Right ventricle myocardium inferior (tissue), 1 donor: Measurements from ENCODE around the gene PITX2. TPM values are rescaled to one million over a fixed set of nuclear protein-coding genes. Genes with fewer than 3 reads are reported as not detected.

ENCODE experiments used
- ATAC-seq: fragments of 200-7000 bp; cut with Tn5 transposase; one replicate; pipeline ENCODE4 v1.9.1; 2020; ENCODE audit warnings: mild to moderate bottlenecking, moderate library complexity
- DNase-seq: peaks from one replicate; pipeline ENCODE4 v3.0.0; 2021; ENCODE audit errors: missing footprints
- intact Hi-C: fragments of 100-400 bp; cut with DNase I; formaldehyde crosslinking; loops from one replicate; pipeline ENCODE4 v1.11.0; 2022
- total RNA-seq: library from RNA; stranded (reverse); fragmentation: NEBNext Ultra II Directional; extraction: Animal tissue kit (Norgen Biotek cat#: 25700); gene quantifications from one replicate; pipeline ENCODE4 v1.2.1, GENCODE V29; 2021
- donor health status: DM: no; HTN: yes; CAD: no; lungs with severe emphysema.

Gene PITX2
- total RNA-seq, 1 donor from 2014 or later: not detected

- no peak for ATAC-seq
- intact Hi-C loops: no loop called here
- no peak for DNase-seq
These were observed 5.2 kb upstream of the PITX2 start for GRCh38 chr4:110627977-110628662.

- intact Hi-C loops: no loop called here
- DNase-seq (no peak), ATAC-seq (no peak)
These were observed 3.8 kb upstream of the PITX2 start for GRCh38 chr4:110626532-110627153.

- intact Hi-C loops: no loop called here
- no peak for ATAC-seq
- DNase-seq: no peak
These were observed 2.8 kb upstream of the PITX2 start for GRCh38 chr4:110625576-110626257.

DNA sequence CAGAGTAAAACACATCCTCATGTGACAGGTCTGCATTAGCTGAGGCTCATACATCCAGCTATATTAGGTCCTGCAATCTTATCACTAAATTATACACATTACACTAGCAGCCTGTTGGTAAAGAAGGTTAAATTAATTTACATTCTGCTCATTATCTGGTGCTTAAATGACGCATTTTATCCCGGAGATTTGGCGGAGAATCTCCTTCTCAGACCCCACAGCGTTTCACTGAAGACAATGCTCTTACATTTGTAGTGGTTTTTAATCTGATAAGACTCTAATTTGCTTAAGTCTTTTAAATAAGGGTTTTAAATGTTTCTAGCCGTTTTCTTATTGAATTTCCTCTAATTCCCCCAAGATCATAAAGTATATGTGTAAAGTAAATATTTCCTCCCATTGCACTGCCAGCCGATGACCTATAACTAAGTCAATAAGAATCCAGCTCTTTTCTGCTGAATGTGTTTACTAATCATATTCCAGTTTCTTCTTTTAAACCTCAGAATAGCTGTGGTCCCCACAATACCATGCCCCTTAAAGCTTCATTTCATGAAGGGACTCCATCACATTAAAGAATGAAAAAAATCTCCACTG is 2.1 kb upstream of the PITX2 start:
- DNase-seq: no peak
- no peak for ATAC-seq
- intact Hi-C loops: no loop called here

GRCh38 chr4:110624398-110624780 is 1.5 kb upstream of the PITX2 start:
- intact Hi-C loops: no loop called here

DNA sequence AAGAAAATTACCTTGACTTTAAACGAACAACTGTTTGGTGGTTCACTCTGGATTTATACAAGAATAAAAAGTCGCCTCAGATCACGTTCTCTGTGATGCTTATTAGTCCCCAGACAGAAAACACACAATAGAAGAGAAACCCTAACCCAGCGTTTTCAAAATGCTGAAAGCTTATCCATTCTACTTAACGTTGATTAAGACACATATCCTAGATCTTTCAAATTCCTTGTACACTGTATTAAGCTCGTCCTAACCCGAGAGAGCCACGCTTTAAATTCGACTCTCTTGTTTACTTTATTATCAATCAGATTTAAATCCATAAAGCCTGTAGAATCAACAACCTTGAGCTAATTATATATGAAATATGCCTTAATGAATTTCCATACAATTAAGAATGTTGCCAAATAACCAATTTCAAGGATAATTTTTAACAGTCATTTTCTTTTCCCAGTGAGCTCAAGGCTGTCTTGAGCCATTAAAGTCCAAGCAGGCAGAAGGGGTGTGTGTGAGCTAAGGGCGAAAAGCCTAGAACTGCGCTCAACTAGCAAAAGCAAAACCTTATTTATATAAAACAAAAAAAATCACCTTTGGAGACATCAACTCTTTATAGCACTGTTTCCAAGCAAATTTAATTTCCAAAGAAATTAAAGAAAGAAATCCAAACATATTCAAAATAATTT is 981 bp upstream of the PITX2 start:
- no peak for DNase-seq
- no peak for ATAC-seq
- intact Hi-C loops: no loop called here

More at GRCh38 chr4:110624398-110624780, 1.5 kb upstream of the PITX2 start:
- ATAC-seq (no peak), DNase-seq (no peak)

DNA sequence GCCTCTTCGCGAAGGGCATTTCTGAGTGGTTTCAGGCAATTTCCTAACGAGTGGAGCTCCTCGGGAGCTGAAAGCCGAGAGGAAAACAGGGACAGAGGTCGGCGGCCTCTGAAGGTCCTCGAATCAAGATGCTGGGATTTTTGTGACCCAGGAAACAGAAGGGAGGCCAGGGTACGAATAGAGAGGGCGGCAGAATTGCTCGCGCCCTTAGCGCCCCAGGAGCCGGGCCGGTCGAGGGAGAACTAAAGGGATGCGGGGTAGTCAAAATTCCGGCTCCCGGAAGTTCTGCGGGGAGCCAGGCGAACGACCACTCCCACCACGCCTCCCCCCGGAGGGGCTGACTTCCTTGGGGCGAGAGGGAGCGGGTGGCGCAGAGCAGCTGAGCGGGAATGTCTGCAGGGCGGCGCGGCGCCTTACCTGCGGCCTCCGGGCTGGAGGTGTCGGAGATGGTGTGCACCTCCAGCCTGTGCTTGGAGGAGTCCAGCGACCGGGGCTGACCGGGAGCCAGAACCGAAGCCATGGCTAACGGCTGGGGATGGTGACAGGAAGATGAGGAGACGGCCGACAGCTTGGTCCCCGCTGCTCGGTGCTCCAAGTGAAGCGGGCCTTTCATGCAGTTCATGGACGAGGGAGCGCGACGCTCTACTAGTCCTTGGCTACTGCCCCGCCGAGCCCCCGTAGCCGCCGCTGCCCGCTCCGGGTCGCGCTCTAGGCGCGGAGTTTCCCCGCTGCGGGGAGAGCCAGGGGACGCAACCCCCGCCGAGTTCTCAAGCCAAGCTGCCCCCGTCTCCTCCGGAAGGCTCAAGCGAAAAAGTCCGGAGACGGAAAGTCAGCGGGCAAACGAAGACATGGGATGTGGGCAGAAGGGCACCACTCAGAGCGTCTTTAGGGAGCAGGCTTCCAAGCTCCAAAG is 782 bp downstream of the PITX2 start:
- intact Hi-C loops: no loop called here
- DNase-seq (no peak), ATAC-seq (no peak)

DNA sequence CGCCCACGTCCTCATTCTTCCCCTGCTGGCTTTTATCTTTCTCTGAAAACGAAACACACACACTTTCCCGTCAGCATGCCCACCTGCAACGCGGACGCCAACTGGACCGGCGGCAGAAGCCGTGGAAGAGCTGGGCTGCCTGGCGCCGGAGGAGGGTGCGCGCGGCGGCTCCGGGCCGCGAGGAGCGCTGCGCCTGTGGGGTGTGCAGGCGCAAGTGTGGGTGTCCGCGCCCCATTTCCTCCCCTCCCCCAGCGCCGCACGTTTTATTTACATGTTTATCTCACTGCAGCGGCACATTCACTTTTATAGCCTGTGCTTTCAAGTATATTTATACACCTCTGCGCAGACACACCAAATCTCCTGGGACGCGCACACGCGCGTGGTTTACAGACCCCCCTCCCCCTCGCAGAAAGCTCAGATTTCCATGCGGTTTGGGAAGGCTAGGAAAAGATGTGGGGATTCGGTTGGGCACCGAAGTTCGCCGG is 1.5 kb downstream of the PITX2 start:
- intact Hi-C loops: no loop called here
- DNase-seq (no peak), ATAC-seq (no peak)

GRCh38 chr4:110620691-110621327 is 2.1 kb downstream of the PITX2 start:
- intact Hi-C loops: no loop called here
- DNase-seq: no peak
- ATAC-seq: no peak

DNA sequence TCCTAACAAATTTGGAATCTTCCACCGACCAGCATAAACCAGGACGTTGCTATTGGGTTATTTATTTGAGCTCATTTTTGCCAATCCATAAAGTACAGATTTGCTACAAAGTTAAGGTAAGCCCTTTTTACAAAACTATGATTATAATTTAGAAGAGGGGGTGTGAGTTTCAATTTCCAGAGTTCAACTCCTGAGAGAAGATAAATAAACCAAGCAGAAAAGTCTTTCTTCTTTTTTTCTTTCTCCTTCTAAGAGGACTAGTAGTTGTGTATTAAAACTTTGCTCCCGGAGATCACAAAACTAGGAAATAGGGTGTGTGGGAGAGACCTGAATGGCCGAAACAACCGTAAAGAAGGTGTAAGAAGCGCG is 2.6 kb downstream of the PITX2 start:
- intact Hi-C loops: no loop called here
- DNase-seq (no peak), ATAC-seq (no peak)

DNA sequence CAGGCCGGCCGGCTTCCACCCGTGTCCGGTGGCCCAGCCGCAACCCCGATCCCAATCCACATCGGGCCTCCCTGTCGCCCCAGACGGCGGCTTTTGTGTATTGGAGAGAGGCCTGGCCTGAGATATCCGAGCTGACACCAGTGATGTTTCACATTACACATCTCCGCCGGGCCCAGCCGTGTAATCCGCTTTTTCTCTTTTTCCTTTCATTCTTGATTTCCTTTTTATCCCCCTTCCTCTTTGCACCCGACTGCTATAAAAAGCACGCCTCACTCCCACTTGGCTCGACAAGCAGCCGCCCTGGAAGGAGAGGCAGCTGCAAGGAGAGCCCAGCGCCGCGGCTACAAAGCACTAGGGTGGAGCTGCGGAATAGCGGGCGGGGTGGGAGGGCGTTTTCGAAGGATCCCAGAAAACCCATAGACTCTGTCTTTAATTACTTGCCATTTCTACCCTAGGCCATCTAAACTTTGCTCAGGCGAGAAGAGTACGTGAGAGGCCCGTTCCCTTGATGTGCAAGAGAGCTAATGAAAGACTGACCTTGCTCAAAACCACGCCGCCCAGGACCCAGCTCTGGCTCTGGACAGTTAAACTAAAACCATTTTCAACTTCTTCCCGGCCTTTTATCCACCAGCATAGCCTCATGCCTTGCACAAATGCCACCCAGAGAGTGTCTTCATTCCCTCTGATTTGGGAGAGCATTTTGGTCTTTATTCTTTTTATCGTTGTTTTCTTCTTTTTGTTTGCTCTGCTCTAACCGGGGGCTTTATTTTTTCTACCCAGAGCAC is 3.2 kb downstream of the PITX2 start:
- intact Hi-C loops: no loop called here
- no peak for DNase-seq
- no peak for ATAC-seq

DNA sequence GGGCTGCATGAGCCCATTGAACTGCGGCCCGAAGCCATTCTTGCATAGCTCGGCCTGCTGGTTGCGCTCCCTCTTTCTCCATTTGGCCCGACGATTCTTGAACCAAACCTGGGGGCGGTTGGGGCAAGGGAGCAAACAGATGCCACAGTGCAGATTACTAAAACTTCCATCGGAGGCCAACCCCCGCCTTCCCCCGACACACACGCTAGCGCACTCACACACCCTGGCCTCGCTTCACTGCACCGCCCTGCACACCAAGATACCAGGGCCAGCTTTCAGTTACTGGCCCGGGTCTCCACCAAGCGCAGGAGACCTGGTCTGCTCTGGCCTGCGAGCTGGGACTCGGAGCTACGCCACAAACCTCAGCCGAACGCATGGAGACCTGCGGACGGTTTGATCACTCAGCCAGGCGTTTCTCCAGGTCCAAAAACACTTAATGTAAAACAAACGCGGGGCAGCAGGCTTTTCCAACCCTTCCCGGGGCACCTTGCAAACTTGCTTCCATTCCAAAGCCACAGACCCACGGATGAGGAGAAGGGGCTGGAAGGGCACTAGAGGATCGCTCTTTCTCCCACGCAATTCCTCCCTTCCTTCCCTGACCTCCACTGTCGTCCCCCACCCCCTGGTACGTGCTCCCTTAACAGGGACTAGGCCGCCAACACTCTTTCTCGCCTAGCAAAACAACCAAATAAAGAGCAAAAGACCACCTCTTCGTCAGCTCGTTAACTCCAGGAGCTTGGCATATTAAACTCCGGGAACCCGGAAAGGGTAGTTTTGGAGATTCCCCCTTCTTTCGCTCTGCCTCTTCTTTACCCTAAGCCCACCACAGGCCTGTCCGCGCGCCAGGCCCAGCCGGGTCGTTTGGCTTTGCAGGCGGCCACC is 4.1 kb downstream of the PITX2 start:
- intact Hi-C loops: no loop called here
- DNase-seq: no peak
- no peak for ATAC-seq

DNA sequence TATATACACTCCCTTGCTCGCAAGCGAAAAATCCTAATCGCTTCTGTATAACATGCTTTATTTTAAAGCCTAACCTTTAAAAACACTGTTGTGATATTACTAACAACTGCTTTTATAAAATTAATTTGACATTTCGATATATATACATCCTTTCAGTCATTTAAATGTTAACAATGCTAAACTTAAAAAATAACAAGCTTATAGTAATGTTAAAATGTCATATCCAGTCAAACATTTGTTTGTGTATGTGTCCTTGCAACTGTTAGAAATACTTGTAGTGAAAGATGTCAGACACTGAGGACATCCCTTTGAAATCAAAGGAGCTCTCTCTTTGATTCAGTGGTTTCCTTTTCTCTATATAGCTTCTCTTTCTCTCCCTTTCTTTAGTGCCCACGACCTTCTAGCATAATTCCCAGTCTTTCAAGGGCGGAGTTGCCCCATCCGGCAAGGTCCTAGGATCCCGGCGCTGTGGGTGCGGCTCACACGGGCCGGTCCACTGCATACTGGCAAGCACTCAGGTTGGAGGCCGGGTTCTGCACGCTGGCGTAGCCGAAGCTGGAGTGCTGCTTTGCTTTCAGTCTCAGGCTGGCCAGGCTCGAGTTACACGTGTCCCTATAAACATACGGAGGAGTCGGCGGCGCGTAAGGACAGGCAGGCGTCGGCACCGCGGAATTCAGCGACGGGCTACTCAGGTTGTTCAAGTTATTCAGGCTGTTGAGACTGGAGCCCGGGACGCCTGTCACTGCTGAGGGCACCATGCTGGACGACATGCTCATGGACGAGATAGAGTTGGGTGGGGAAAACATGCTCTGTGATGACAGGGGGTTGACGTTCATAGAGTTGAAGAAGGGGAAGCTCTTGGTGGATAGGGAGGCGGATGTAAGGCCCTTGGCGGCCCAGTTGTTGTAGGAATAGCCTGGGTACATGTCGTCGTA is 5.0 kb downstream of the PITX2 start:
- intact Hi-C loops: no loop called here
- no peak for ATAC-seq
- DNase-seq: no peak

DNA sequence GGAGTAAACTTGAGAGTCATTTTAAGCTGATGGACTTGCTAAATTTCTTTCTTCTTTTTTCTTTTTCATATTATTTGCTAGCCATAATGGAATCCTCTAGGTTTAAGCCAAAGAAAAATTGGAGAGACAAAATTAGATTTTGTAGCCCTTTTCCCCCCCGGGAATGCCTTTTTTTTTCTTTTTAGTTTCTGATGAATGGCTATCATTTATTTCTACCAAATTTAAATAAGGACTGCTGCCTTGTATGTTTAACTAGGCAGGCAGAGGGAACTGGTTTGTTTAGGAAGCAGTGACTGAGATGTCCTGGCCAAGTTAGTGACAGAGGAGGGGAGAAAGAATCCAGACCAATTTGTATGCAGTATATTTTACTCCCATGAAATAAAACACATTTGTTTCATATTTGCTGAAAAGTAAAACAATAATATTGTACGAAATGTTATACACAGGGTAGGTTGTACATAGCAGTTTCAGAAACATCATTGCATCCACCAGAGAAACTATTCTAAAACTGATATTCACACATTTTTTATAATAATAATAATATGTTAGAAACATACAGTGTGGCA is 5.7 kb downstream of the PITX2 start:
- intact Hi-C loops: no loop called here
- ATAC-seq (no peak), DNase-seq (no peak)
